Right forelimb (tissue), 1 donor: ENCODE measurements around the gene GHITM.
"Not testable (repeated sequence)": the region's sequence is repeated elsewhere in the genome, so short reads cannot be mapped to it uniquely, and the experiment has no call there.

Source experiments
- DNase-seq: peaks from one replicate; pipeline ENCODE4 v3.0.0-alpha.2; 2018

Gene GHITM, protein sequence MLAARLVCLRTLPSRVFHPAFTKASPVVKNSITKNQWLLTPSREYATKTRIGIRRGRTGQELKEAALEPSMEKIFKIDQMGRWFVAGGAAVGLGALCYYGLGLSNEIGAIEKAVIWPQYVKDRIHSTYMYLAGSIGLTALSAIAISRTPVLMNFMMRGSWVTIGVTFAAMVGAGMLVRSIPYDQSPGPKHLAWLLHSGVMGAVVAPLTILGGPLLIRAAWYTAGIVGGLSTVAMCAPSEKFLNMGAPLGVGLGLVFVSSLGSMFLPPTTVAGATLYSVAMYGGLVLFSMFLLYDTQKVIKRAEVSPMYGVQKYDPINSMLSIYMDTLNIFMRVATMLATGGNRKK

GRCh38 chr10:84139126-84140035 is at the start of gene GHITM:
TSS of gene GHITM (plus strand) at chr10:84139509. CDS start at chr10:84141501, 1,992 bp downstream.
- peak; percentile 100 for DNase-seq

- no peak for DNase-seq
Measured at GRCh38 chr10:84095811-84096497, 43.4 kb upstream of the GHITM start.

DNA sequence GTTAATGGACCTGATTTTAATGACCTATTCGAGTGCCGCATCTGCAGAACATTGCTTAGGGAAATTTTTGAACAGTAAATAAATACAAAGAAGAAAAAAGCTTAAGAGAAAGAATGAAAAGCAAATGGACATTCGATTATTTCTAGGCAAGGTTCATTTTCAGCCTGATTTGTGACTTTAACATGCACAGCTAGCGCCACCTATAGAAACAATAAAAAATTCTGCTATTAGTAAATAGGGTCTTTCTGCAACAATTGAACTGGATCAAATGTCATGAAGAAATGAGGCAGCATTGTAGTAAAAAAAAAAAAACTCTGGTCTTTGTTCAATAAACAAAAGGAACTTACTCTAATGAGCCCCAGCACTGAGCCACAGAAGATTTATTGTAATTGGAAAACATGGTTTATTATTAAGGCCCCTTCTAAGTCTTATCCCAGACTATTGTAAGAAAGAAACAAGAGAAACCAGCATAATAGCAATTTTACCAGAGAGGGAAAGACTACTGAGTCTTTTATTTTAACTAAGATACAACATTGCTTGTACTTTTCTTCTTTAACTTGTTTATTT is 41.4 kb upstream of the GHITM start:
- DNase-seq: no peak

DNA sequence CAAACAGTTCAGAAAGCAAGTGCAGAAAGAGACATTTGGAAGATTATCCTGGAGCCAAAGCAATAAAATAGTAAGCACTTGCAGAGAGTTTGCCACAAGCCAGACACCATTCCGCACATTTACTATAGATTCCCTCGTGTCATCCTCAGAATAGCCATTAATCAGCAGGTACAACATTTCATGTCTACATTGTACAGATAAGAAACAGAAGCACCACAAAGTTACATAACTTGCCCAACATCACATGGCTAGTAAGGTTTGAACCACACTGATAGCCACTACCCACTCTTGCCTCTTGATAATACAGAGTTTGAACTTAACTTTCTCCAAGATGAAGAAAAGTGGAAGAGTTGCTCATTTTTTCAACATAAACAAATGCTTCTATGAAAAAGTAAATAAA is 40.6 kb upstream of the GHITM start:
- no peak for DNase-seq

DNA sequence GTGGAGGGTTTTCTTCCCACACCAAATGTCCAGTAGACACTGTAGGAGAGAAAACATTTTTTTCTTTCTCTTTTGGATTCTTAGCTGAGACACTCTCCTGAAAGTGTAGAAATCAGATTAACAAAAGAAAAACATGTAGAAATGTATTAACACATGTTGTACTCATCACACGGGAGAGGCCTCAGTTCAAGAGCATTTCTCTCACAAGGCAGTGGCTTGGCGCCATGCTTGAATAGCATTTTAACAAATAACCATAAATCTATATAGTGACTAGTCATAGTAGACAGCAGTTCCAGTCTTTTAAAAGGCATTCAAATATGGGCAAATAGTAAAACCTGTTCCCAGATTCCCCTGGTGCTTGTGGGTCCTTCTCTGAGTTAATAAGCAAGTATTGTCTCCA is 38.3 kb upstream of the GHITM start:
- no peak for DNase-seq

GRCh38 chr10:84108797-84109196 is 30.5 kb upstream of the GHITM start:
- no peak for DNase-seq

- DNase-seq: not testable (repeated sequence)
Measured at GRCh38 chr10:84109772-84110171, 29.5 kb upstream of the GHITM start.

GRCh38 chr10:84113468-84113867 is 25.8 kb upstream of the GHITM start:
- DNase-seq: not testable (repeated sequence)

DNA sequence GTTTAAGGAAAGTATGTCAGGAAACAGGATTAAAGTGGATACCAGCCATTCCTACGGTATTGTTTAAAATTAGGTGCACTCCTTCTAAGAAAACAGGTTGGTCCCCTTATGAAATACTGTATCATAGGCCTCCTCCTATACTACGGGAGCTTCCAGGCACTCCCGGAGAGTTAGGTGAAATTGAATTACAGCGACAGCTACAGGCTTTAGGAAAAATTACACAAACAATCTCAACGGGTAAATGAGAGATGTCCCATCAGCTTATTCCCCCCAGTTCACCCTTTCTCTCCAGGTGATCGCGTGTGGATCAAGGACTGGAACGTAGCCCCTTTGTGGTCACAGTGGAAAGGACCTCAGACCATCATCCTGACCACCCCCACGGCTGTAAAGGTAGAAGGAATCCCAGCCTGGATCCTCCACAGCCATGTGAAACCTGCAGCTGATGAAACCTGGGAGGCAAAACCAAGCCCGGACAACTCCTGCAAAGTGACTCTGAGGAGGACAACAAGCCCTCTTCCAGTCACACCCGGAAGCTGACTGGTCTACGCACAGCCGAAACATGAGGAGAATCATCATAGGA is 25.1 kb upstream of the GHITM start:
- DNase-seq: no peak

DNA sequence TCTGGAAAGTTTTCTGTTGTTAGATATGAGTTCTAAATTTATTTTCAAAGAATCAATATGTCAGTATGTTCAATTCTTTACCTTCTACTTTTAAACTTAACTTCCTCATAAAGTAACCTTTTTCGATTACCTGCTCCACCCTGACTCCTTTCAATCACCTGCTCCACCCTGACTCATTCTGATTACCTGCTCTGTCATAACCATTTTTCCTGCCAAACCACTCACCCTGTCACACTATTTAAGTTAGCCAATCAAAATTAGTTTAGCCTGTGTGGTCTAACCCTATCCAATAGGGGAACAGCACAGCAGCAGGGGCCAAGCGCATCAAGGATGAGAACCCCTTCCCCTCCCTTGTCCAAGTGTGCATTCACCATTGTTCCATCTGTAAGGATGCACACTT is 22.1 kb upstream of the GHITM start:
- DNase-seq: not testable (repeated sequence)

DNA sequence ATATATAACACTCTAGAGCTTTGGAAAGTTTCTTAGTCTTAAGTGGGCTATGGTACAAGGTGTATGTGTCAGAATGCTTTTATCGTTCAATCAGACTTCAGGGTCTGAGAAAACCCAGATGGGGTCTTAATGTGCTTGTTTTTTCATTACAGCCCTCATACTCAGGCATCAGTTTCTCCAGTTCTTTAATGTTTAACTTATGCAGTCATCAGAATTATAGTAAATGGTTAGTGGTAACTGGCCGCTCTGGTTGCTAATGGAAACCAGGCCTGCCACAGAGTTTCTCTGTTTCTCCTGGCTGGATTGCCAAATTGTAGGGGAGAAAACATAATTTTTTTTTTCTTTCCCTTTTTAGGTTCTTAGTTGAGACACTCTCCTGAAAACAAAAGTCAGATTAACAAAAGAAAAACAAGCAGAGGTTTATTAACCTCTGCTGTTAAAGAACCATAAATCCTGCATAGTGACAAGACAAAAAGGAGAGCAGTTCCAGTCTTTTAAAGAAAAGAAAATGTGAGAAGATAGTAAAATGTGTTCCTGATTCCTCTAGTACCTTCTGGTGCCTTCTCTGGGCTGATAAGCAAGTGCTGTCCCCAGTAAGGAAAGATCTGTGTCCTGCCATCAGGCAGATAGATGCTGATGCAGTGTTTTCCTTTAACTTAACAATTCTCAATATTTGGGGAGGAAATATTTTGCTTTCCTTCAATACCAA is 21.5 kb upstream of the GHITM start:
- DNase-seq: no peak

- DNase-seq: no peak
Measured at GRCh38 chr10:84118395-84119006, 20.8 kb upstream of the GHITM start.

- DNase-seq: no peak
Measured at GRCh38 chr10:84123362-84123761, 15.9 kb upstream of the GHITM start.

DNA sequence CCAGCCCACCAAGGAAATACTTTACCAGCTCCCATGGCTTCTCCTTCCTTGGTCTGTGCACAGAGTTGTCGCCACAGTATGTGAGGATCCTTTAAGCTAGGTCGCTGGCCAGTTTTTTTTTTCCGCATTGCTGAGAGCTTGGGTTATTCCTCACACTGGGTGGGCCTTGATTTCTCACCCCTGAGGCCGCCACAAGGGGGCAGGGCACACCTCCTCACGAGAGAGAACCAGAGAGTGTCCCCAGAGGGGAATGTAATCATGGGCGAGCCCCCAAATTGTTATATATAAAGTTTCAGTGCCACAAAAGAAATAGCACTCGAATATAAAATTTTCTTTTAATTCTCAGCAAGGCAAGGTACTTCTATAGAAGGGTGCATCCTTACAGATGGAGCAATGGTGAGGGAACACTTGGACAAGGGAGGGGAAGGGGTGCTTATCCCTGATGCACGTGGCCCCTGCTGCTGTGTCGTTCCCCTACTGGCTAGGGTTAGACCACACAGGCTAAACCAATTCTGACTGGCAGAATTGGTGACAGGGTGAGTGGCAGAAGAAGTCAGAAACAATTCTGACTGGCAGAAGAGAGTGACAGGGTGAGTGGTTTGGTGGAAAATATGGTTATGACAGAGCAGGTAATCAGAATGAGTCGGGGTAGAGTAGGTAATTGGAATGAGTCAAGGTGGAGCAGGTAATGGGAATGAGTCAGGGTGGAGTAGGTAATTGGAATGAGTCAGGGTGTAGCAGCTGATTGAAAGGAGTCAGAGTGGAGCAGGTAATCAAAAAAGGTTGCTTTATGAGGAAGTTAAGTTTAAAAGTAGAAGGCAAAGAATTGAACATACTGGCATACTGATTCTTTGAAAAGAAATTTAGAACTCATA is 13.2 kb upstream of the GHITM start:
- not testable (repeated sequence) for DNase-seq

- DNase-seq: no peak
Measured at GRCh38 chr10:84126785-84127167, 12.5 kb upstream of the GHITM start.

DNA sequence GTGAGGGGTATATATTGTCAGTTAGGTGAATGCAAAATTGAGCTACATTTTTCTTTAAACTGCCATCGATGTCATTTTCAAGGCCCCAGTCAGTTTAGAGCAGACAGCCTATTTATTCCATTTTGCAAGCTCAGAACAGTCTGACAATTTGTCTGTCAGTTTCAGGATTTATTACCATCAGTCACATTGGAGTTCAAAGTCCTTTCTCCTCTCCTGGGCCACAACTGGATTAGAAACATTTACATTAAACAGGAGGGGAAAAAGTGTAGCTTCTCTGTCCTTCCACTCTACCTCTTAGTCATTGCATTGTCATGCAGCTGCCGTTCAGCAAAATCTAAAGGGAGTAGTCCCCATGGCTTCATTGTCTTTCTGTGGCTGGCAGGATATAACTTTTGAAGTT is 3.5 kb upstream of the GHITM start:
- DNase-seq: no peak

DNA sequence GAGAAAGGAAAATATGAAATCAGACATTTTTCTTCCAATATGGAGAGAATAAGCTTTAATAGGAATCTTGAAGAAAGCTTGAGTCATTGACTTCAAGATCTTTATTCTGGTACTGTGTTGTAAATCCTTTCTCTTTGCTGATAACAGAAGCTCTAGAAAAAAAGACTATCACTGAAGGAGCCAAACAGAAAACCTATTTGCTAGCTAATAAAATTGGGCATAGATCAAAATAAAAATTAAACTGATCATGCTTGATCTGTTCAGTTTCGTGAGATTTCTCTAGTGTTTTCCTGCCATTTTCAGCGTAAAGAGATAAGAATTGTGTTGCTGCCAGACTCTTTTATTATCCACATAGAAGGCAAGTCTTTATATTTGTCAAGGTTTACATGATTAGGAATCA is 1.5 kb upstream of the GHITM start:
- DNase-seq: no peak

- peak; percentile 56 for DNase-seq
Measured at GRCh38 chr10:84138478-84139125, 707 bp upstream of the GHITM start.

- DNase-seq: no peak
Measured at GRCh38 chr10:84140036-84140379, 699 bp downstream of the GHITM start.

GRCh38 chr10:84147347-84147746 is 8.0 kb downstream of the GHITM start:
- no peak for DNase-seq
